Skin epidermis (tissue), 12 donors: Measurements from ENCODE around the gene PAX6.
"Not testable (repeated sequence)": the region's sequence is repeated elsewhere in the genome, so short reads cannot be mapped to it uniquely, and the experiment has no call there.

ENCODE experiments used
- H3K27ac ChIP-seq, 21 experiments: fragments of 200-600 bp; sonication (generic) in 11 of 21; one replicate each; pipeline ENCODE4 v1.5.0; 2020; ENCODE audit warnings: mild to moderate bottlenecking in 3 of 21, inconsistent platforms in 2 of 21, moderate library complexity in 2 of 21
- H3K4me3 ChIP-seq, 7 experiments: fragments of 200-600 bp; sonication (generic) in 2 of 7; one replicate each; pipeline ENCODE4 v1.5.0; 2020; ENCODE audit warnings: inconsistent platforms in 2 of 7, mild to moderate bottlenecking in 2 of 7, moderate library complexity in 1 of 7

PAX6 gene

GRCh38 chr11:31780078-31780477 is 31.0 kb downstream of the PAX6 start:
- no peak overlapping the region for H3K27ac ChIP-seq
- H3K4me3 ChIP-seq, result no peak overlapping the region

- no peak overlapping the region for H3K27ac ChIP-seq
- H3K4me3 ChIP-seq, result no peak overlapping the region
Observed at GRCh38 chr11:31779374-31779791, 31.7 kb downstream of the PAX6 start.

- no peak overlapping the region for H3K27ac ChIP-seq
- H3K4me3 ChIP-seq, result no peak overlapping the region
Observed at GRCh38 chr11:31772412-31772811, 38.7 kb downstream of the PAX6 start.

GRCh38 chr11:31770011-31770700 is 41.0 kb downstream of the PAX6 start:
- no peak overlapping the region for H3K4me3 ChIP-seq
- H3K27ac ChIP-seq, result no peak overlapping the region

- Histone ChIP-seq H3K4me3 (no peak overlapping the region), H3K27ac (no peak overlapping the region)
Observed at GRCh38 chr11:31768749-31769640, 42.1 kb downstream of the PAX6 start.

- Histone ChIP-seq H3K4me3 (no peak overlapping the region), H3K27ac (no peak overlapping the region)
Observed at GRCh38 chr11:31767685-31768084, 43.4 kb downstream of the PAX6 start.

GRCh38 chr11:31767066-31767465 is 44.1 kb downstream of the PAX6 start:
- Histone ChIP-seq H3K4me3 (no peak overlapping the region), H3K27ac (no peak overlapping the region)

- H3K4me3 ChIP-seq, result no peak overlapping the region
- H3K27ac ChIP-seq, result no peak overlapping the region
Observed at GRCh38 chr11:31764766-31765165, 46.4 kb downstream of the PAX6 start.

GRCh38 chr11:31764261-31764660 is 46.9 kb downstream of the PAX6 start:
- Histone ChIP-seq H3K27ac (no peak overlapping the region), H3K4me3 (no peak overlapping the region)

GRCh38 chr11:31763296-31763695 is 47.8 kb downstream of the PAX6 start:
- no peak overlapping the region for H3K27ac ChIP-seq
- no peak overlapping the region for H3K4me3 ChIP-seq

- Histone ChIP-seq H3K4me3 (no peak overlapping the region), H3K27ac (no peak overlapping the region)
Observed at GRCh38 chr11:31761636-31762035, 49.5 kb downstream of the PAX6 start.

GRCh38 chr11:31757260-31757835 is 53.8 kb downstream of the PAX6 start:
- Histone ChIP-seq H3K27ac (no peak overlapping the region), H3K4me3 (no peak overlapping the region)

- H3K4me3 ChIP-seq, result no peak overlapping the region
- H3K27ac ChIP-seq, result no peak overlapping the region
Observed at GRCh38 chr11:31747581-31747980, 63.5 kb downstream of the PAX6 start.

GRCh38 chr11:31740731-31741368 is 70.3 kb downstream of the PAX6 start:
- not testable (repeated sequence) for H3K27ac ChIP-seq, H3K4me3 ChIP-seq

GRCh38 chr11:31740131-31740530 is 71.0 kb downstream of the PAX6 start:
- no peak overlapping the region for H3K27ac ChIP-seq
- H3K4me3 ChIP-seq, result no peak overlapping the region
